ENCODE results near the gene HMGN3. TPM values are rescaled to one million over a fixed set of nuclear protein-coding genes. Genes with fewer than 3 reads are reported as not detected.

The HMGN3 gene
- total and polyA plus RNA-seq, 2 of the 13 experiments (the other 11 are each of a cell fraction or from before 2014, with no cell fraction given), result 67.9 to 145 TPM

- TF ChIP-seq ELK4 (CRISPR knock-in tag; IDR thresholded peaks at IDR 0.05; ENCODE audit: borderline replicate concordance) (no peak), ZNF382 (CRISPR knock-in tag; IDR thresholded peaks at IDR 0.05; ENCODE audit: borderline replicate concordance) (no peak), ZNF792 (CRISPR knock-in tag; IDR thresholded peaks at IDR 0.05) (no peak), PRDM10 (CRISPR knock-in tag; IDR thresholded peaks at IDR 0.05; ENCODE audit: low read depth) (no peak), MED1 (CRISPR knock-in tag; IDR thresholded peaks at IDR 0.05) (no peak)
Measured at GRCh38 chr6:79208816-79209215, 25.7 kb downstream of the HMGN3 start (continued).

GRCh38 chr6:79203753-79204253 is 30.7 kb downstream of the HMGN3 start:
- WGBS (ENCODE audit: low lambda C conversion rate), result 97% methylated on average over 3 of the region's 3 CpGs
- peaks cover 6 to 33% of the 10 kb centered on the region in 2 experiments for H3K36me3 ChIP-seq (replicated peaks in 1 of 2; ENCODE audit: control insufficient read depth in 1 of 2, insufficient read depth in 2 of 2, low read length in 2 of 2)
- H3K27me3 ChIP-seq (ENCODE audit: control insufficient read depth in 1 of 2, insufficient read depth in 2 of 2, low read length in 2 of 2), result no peaks in the 10 kb centered on the region
- ChIA-PET CTCF (ENCODE audit: low intra/inter-chr PET ratio, low total read pairs) (no interaction called here), POLR2A (no interaction called here)
- FAIRE-seq (no peak), DNase-seq (ENCODE audit: low spot score) (no peak), ATAC-seq (no peak)
- intact Hi-C loops (cut with micrococcal nuclease; ENCODE audit: unreplicated experiment), result no loop called here
- H3K79me2 ChIP-seq (ENCODE audit: insufficient read depth, low read length), result no peaks in the 10 kb centered on the region
- no peaks in the 10 kb centered on the region for H3K4me1 ChIP-seq (ENCODE audit: insufficient read depth, low read length)
- BruUV-seq (replicated peaks), result no TSS peak
- H4K20me1 ChIP-seq (ENCODE audit: insufficient read depth, low read length), result no peaks in the 10 kb centered on the region
- H3K9ac ChIP-seq (ENCODE audit: insufficient read depth, low read depth, low read length), result no peak overlapping the region
- no peak overlapping the region for H3K27ac ChIP-seq (ENCODE audit: extremely low read length, insufficient read depth, low read length)
- no peak overlapping the region for H3K4me3 ChIP-seq (replicated peaks in 1 of 3; ENCODE audit: insufficient read depth in 1 of 3, low read depth in 2 of 3, low read length in 3 of 3)
- in situ Hi-C loops (cut with HindIII; ENCODE audit: extremely low pct_ligation_motif_present, low pct_unique_long_range_greater_than_20kb), result no loop called here
- no peak overlapping the region for H3K4me2 ChIP-seq (ENCODE audit: low read depth, low read length)
- no peaks in the 10 kb centered on the region for H3K9me3 ChIP-seq (ENCODE audit: low read length)
- no peak overlapping the region for H2AFZ ChIP-seq (ENCODE audit: low read length)
- TF ChIP-seq MED13 (CRISPR knock-in tag; IDR thresholded peaks at IDR 0.05) (no peak), SIN3B (IDR thresholded peaks at IDR 0.05; ENCODE audit: low read length) (no peak), ZNF326 (CRISPR knock-in tag; IDR thresholded peaks at IDR 0.05; ENCODE audit: borderline replicate concordance) (no peak), SPEN (CRISPR knock-in tag; IDR thresholded peaks at IDR 0.05; ENCODE audit: low read depth) (no peak), ZNF687 (CRISPR knock-in tag; IDR thresholded peaks at IDR 0.05) (no peak), ZBTB2 (CRISPR knock-in tag; IDR thresholded peaks at IDR 0.05; ENCODE audit: low read depth) (no peak)

Data from HepG2 (cell line).